Right atrium auricular region (tissue), 2 donors: ENCODE data around the gene PLA2G2F. TPM values are rescaled to one million over a fixed set of nuclear protein-coding genes. Genes with fewer than 3 reads are reported as not detected.

Experiments
- DNase-seq: peaks from one replicate; pipeline ENCODE4 v3.0.0-alpha.2; 2019; ENCODE audit warnings: low spot score
- H3K27ac ChIP-seq, 2 donors: fragments of 200-600 bp; sonication (generic); 1 replicate in 1 of 2; 2 replicates in 1 of 2; pipeline ENCODE4 v1.5.1; 2016 to 2019
- H3K27me3 ChIP-seq, 2 donors: fragments of 200-600 bp; sonication (generic); one replicate each; pipeline versions ENCODE4 v1.5.1 to v1.6.0; 2017 to 2019
- H3K36me3 ChIP-seq: fragments of 200-600 bp; sonication (generic); one replicate; pipeline ENCODE4 v1.5.1; 2016
- H3K4me1 ChIP-seq, 2 donors: fragments of 200-600 bp; sonication (generic); one replicate each; pipeline versions ENCODE4 v1.5.1 to v1.6.0; 2017 to 2019
- H3K4me3 ChIP-seq, 2 donors: fragments of 200-600 bp; sonication (generic); 1 replicate in 1 of 2; 2 replicates in 1 of 2; pipeline ENCODE4 v1.5.1; 2017 to 2019; ENCODE audit warnings: mild to moderate bottlenecking in 1 of 2, moderate library complexity in 1 of 2
- H3K9me3 ChIP-seq, 2 donors: fragments of 200-600 bp; sonication (generic); one replicate each; pipeline ENCODE4 v1.5.1; 2019
- total RNA-seq, 2 donors: library from RNA; depleted of rRNA; stranded (reverse); fragments of >200 nt; gene quantifications; one replicate each; pipeline ENCODE4 v1.1.0, GENCODE V29; 2016
- TF ChIP-seq, protein P1 (sequence below), 2 donors: fragments of 200-600 bp; sonication (generic); IDR thresholded peaks; one replicate each; pipeline ENCODE4 v1.5.1; 2019; ENCODE audit warnings: antibody characterized with exemption in 2 of 2

Gene PLA2G2F
- total RNA-seq, 2 donors from 2014 or later: not detected

DNA sequence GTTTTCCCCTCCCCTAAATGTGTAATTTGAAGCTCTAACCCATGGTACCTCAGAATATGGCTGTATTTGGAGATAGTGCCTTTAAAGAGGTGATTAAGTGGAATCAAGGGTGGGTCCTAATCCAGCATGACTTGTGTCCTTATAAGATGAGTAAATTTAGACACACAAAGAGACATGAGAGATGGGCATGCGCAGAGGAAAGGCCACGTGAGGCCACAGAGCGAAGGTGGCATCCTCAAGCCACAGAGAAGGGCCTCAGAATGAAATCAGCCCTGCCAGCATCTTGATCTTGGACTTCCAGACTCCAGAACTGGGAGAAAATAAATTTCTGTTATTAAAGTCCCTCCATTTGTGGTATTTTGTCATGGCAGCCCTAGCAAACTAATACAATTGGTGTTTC, 2.9 kb upstream of the PLA2G2F start:
- H3K4me3 ChIP-seq: no peak overlapping the region
- TF ChIP-seq, protein P1, sequence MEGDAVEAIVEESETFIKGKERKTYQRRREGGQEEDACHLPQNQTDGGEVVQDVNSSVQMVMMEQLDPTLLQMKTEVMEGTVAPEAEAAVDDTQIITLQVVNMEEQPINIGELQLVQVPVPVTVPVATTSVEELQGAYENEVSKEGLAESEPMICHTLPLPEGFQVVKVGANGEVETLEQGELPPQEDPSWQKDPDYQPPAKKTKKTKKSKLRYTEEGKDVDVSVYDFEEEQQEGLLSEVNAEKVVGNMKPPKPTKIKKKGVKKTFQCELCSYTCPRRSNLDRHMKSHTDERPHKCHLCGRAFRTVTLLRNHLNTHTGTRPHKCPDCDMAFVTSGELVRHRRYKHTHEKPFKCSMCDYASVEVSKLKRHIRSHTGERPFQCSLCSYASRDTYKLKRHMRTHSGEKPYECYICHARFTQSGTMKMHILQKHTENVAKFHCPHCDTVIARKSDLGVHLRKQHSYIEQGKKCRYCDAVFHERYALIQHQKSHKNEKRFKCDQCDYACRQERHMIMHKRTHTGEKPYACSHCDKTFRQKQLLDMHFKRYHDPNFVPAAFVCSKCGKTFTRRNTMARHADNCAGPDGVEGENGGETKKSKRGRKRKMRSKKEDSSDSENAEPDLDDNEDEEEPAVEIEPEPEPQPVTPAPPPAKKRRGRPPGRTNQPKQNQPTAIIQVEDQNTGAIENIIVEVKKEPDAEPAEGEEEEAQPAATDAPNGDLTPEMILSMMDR (IDR thresholded peaks at IDR 0.05): no peak
- H3K36me3 ChIP-seq: no peaks in the 10 kb centered on the region
- no peaks in the 10 kb centered on the region for H3K4me1 ChIP-seq
- no peak overlapping the region for H3K27ac ChIP-seq
- no peaks in the 10 kb centered on the region for H3K27me3 ChIP-seq
- no peaks in the 10 kb centered on the region for H3K9me3 ChIP-seq
- no peak for DNase-seq

DNA sequence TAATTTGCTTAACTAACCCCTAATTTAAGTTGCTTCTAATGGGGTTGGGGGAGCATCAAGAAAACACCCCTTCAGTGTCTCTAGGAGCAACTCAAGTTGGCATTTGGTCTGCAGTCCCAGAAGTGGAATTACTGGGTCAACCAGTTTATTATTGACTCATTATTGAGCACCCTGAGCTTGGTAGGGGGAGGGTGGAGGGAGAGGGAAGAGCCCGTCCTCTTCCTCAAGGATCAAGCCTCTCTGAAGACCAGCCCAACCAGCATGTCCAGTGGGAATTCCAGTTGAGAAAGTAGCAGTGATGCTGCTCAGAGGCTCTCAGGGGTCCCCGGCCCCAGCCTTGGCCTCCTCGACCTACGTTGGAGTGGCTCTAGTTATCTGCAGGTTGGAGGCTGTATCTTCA, 2.1 kb upstream of the PLA2G2F start:
- Histone ChIP-seq H3K9me3 (no peaks in the 10 kb centered on the region), H3K27me3 (no peaks in the 10 kb centered on the region), H3K36me3 (no peaks in the 10 kb centered on the region), H3K4me3 (no peak overlapping the region), H3K4me1 (no peaks in the 10 kb centered on the region), H3K27ac (no peak overlapping the region)
- TF ChIP-seq, protein P1 (IDR thresholded peaks at IDR 0.05): no peak
- no peak for DNase-seq

DNA sequence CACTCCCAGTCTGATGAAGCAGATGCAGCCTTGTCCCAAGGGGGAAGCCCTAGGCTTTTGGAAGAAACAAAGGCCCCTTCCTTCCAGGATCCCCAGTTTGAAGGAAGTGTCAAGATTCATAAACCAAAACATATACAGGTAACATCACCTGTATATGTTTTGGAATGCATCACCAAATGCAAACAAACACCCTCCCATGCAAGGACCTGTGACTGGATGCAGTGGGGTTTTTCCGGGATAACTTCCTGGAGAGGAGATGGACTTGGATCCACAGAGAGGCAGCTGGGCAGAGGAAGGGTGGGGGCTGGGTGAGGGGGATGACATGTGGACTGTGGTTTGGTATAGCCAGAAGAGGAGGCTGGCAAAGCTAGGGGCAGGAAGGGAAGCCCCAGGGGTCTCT, 1.5 kb upstream of the PLA2G2F start:
- DNase-seq: no peak
- Histone ChIP-seq H3K4me3 (no peak overlapping the region), H3K9me3 (no peaks in the 10 kb centered on the region), H3K27me3 (no peaks in the 10 kb centered on the region), H3K4me1 (no peaks in the 10 kb centered on the region), H3K36me3 (no peaks in the 10 kb centered on the region), H3K27ac (no peak overlapping the region)
- TF ChIP-seq, protein P1 (IDR thresholded peaks at IDR 0.05): no peak

DNA sequence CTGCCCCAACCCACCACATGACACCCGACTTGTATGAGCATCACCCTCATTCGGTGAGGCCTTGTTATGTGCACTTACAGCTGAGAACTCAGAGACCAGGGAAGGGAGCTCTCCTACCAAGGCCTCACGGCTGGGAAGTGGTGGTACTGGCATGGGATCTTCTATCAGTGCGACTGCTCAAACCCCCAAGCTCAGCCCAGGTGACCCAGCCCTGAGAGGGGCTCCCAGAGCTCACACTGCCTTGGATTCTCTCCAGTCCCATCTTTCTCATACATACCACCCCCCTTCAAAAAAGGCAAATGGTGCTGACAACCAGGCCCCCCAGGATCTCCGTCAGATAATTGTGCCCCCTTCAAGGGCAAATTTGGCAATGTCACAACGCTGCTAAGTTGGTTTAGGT, 777 bp upstream of the PLA2G2F start:
- no peak overlapping the region for H3K4me3 ChIP-seq
- TF ChIP-seq, protein P1 (IDR thresholded peaks at IDR 0.05): no peak
- no peak for DNase-seq
- H3K27me3 ChIP-seq: no peaks in the 10 kb centered on the region
- H3K27ac ChIP-seq: no peak overlapping the region
- no peaks in the 10 kb centered on the region for H3K4me1 ChIP-seq
- H3K36me3 ChIP-seq: no peaks in the 10 kb centered on the region
- H3K9me3 ChIP-seq: no peaks in the 10 kb centered on the region

DNA sequence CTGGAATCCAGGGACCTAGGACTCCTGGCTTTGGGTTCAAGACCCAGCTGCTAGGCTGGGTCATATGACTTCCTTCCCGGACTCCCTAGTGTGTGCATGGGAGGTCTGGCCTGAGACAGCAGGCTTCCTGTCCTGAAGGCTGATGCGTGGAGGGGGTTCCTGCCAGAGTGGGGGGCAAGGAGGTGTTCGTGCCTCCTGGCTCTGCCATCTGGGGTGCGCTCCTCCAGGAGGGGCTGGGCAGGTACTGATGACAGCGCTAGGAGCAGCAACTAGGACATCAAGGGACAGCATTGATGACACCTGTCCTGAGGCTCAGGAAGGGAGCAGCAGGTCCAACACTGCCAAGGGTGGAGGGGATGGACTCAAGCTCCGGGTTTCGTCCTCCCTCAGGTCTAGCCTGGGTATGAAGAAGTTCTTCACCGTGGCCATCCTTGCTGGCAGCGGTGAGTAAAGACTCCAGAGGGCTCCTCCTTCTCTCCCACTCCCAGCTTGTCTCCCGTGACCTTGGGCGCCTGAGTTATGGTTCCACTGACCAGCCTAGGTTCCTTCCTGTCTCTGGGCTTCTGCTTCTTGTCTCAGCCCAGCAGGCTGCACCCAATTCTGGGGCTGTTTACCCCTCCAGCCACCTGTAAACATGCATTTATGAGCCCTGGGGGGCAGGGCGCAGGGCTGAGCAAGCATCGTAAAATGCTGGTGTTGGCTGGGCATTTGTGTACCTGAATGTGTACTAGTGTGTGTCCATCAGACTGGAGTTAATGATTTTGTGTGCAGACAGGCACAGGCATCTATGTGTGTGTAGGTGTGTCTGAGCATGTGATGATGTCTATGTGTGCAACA, 871 bp downstream of the PLA2G2F start:
- no peak for DNase-seq
- H3K27me3 ChIP-seq: no peaks in the 10 kb centered on the region
- no peaks in the 10 kb centered on the region for H3K36me3 ChIP-seq
- TF ChIP-seq, protein P1 (IDR thresholded peaks at IDR 0.05): no peak
- no peak overlapping the region for H3K27ac ChIP-seq
- H3K4me1 ChIP-seq: no peaks in the 10 kb centered on the region
- H3K4me3 ChIP-seq: no peak overlapping the region
- H3K9me3 ChIP-seq: no peaks in the 10 kb centered on the region

DNA sequence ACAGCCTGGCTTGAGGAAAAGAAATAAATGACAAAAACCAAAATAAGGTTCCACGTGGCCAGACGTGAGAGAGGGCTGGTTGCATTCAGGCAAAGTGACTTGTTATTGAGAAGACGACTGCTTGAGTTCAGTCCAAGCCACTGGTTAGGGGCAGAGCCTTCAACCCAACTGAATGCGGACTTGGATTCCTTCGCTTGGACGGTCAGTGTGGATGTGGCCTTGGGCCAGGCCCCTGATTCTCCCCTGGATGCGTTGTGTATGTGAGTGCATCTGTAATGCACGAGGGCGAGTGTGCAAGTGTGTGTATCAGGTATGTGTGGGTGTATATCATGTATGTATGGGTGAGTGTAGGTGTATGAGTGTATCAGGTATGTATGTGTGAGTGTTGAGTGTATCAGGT, 1.9 kb downstream of the PLA2G2F start:
- no peaks in the 10 kb centered on the region for H3K9me3 ChIP-seq
- H3K36me3 ChIP-seq: no peaks in the 10 kb centered on the region
- DNase-seq: no peak
- no peaks in the 10 kb centered on the region for H3K27me3 ChIP-seq
- H3K4me3 ChIP-seq: no peak overlapping the region
- H3K27ac ChIP-seq: no peak overlapping the region
- no peaks in the 10 kb centered on the region for H3K4me1 ChIP-seq
- TF ChIP-seq, protein P1 (IDR thresholded peaks at IDR 0.05): no peak
